Suprapubic skin (tissue), 4 donors: Measurements from ENCODE around the gene SLC45A3. TPM values are rescaled to one million over a fixed set of nuclear protein-coding genes. Genes with fewer than 3 reads are reported as not detected.

Source experiments
- DNase-seq, 2 donors: peaks; one replicate each; pipeline ENCODE4 v3.0.0-alpha.2; 2019; ENCODE audit warnings: low spot score in 2 of 2
- H3K27ac ChIP-seq: fragments of 200-600 bp; sonication (generic); one replicate; pipeline ENCODE4 v1.5.1; 2019
- H3K27me3 ChIP-seq: fragments of 200-600 bp; sonication (generic); one replicate; pipeline ENCODE4 v1.5.1; 2019
- H3K36me3 ChIP-seq: fragments of 200-600 bp; sonication (generic); one replicate; pipeline ENCODE4 v1.5.1; 2019
- H3K4me1 ChIP-seq: fragments of 200-600 bp; sonication (generic); one replicate; pipeline ENCODE4 v1.5.1; 2019
- H3K4me3 ChIP-seq: fragments of 200-600 bp; sonication (generic); one replicate; pipeline ENCODE4 v1.5.1; 2019; ENCODE audit warnings: mild to moderate bottlenecking
- H3K9me3 ChIP-seq: fragments of 200-600 bp; sonication (generic); one replicate; pipeline ENCODE4 v1.5.1; 2019
- EP300 ChIP-seq: sonication (generic); formaldehyde crosslinking; IDR thresholded peaks from one replicate; pipeline ENCODE4 v1.6.1; 2017; ENCODE audit warnings: antibody characterized with exemption
- POLR2A ChIP-seq, 2 donors: fragments of 450-650 bp; IDR thresholded peaks; one replicate each; pipeline ENCODE4 v1.6.1; 2017; ENCODE audit warnings: antibody characterized with exemption in 2 of 2, mild to moderate bottlenecking in 2 of 2, moderate library complexity in 2 of 2
- POLR2AphosphoS5 ChIP-seq, 3 donors: sonication (generic); formaldehyde crosslinking; IDR thresholded peaks; one replicate each; pipeline ENCODE4 v1.6.1; 2017; ENCODE audit warnings: antibody characterized with exemption in 3 of 3
- WGBS: methylation state at CpG from one replicate; pipeline ENCODE4 v1.1.5; 2018; 5-methylcytosine and 5-hydroxymethylcytosine counted together
- total RNA-seq, 4 donors: library from RNA; depleted of rRNA; stranded (reverse); fragments of >200 nt; gene quantifications; one replicate each; pipeline ENCODE4 v1.1.0, GENCODE V29; 2016
- TF ChIP-seq, protein P1 (sequence below), 2 donors: fragments of 200-600 bp in 1 of 2; fragments of 450-650 bp in 1 of 2; sonication (generic) in 1 of 2; IDR thresholded peaks; one replicate each; pipeline ENCODE4 v1.5.1; 2016 to 2019; ENCODE audit warnings: antibody characterized with exemption in 2 of 2, mild to moderate bottlenecking in 1 of 2, moderate library complexity in 1 of 2

The SLC45A3 gene
- total RNA-seq, 4 donors from 2014 or later, result 1.4 to 3.3 (median 2.2) TPM

DNA sequence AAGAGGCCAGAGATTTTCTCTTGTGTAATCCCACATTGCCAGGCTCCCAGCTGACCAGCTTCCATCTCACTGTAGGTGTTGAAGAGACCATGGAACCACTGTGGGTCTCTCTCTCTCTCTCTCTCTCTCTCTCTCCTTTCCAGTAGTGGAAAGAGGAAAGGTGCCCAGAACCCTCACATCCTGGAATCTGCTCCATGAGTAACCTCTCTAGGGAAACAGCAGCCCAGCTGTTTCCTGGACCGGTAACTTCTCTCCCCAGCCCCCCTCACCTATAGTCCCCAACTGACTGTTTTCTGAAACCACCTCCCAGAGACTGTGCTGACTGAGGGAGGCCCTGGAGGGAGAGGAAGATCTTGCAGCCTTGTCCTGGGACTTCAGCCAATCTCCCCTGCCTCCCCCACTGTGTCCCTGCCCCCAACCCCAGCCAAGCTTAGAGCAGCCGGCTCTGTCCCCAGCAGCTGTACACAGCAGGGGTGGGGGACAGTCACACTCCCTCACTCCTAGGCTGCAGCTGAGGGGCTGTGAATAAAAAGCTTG, 20.6 kb upstream of the SLC45A3 start:
- H3K9me3 ChIP-seq, result no peaks in the 10 kb centered on the region
- DNase-seq, result no peak
- H3K4me1 ChIP-seq, result no peaks in the 10 kb centered on the region
- H3K27ac ChIP-seq, result no peak overlapping the region
- no peaks in the 10 kb centered on the region for H3K27me3 ChIP-seq
- H3K4me3 ChIP-seq, result no peak overlapping the region
- 50% methylated on average over 2 of the region's 2 CpGs for WGBS
- H3K36me3 ChIP-seq, result no peaks in the 10 kb centered on the region
- TF ChIP-seq EP300, result no peak
- TF ChIP-seq POLR2A (IDR thresholded peaks at IDR 0.05), result no peak
- no peak for TF ChIP-seq POLR2AphosphoS5 (IDR thresholded peaks at IDR 0.05)

DNA sequence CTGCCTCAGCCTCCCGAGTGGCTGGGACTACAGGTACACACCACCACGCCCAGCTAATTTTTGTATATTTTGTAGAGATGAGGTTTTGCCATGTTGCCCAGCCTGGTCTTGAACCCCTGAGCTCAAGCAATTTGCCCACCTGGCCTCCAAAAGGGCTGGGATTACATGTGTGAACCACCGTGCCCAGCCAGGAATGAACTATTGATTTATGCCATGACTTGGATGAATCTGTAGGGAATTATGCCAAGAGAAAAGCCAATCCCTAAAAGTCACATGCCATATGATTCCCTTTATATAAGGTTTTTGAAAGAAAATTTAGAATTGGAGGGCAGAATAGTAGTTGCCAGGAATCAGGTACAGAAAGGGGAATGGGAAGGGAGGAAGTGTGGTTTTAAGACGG, 19.1 kb upstream of the SLC45A3 start:
- no peak overlapping the region for H3K4me3 ChIP-seq

DNA sequence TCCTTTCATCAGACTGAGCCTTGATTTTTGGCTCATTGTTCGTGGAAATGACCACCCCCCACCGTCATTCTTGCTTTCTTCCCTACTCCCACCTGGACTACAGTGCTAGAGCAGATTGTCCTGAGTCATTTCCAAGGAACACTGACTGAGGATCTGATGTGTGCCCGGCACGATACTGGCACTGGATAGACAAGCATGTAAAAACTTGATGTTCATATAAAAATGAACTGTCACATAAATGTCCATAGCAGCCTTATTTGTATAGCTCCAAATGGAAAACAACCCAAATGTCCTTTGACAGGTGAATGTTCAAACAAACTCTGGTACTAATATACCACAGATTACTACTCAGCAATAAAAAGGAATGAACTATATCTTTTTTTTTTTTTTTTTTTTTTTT, 18.6 kb upstream of the SLC45A3 start:
- TF ChIP-seq EP300, result no peak
- TF ChIP-seq POLR2A (IDR thresholded peaks at IDR 0.05), result no peak
- Histone ChIP-seq H3K27me3 (no peaks in the 10 kb centered on the region), H3K27ac (no peak overlapping the region), H3K4me1 (no peaks in the 10 kb centered on the region), H3K36me3 (no peaks in the 10 kb centered on the region), H3K9me3 (no peaks in the 10 kb centered on the region), H3K4me3 (no peak overlapping the region)
- no peak for DNase-seq
- 77% methylated on average over 4 of the region's 4 CpGs for WGBS

More for the DNA sequence above, 19.1 kb upstream of the SLC45A3 start:
- H3K36me3 ChIP-seq, result no peaks in the 10 kb centered on the region
- TF ChIP-seq EP300 (no peak), POLR2AphosphoS5 (IDR thresholded peaks at IDR 0.05) (no peak), POLR2A (IDR thresholded peaks at IDR 0.05) (no peak)
- TF ChIP-seq, protein P1, sequence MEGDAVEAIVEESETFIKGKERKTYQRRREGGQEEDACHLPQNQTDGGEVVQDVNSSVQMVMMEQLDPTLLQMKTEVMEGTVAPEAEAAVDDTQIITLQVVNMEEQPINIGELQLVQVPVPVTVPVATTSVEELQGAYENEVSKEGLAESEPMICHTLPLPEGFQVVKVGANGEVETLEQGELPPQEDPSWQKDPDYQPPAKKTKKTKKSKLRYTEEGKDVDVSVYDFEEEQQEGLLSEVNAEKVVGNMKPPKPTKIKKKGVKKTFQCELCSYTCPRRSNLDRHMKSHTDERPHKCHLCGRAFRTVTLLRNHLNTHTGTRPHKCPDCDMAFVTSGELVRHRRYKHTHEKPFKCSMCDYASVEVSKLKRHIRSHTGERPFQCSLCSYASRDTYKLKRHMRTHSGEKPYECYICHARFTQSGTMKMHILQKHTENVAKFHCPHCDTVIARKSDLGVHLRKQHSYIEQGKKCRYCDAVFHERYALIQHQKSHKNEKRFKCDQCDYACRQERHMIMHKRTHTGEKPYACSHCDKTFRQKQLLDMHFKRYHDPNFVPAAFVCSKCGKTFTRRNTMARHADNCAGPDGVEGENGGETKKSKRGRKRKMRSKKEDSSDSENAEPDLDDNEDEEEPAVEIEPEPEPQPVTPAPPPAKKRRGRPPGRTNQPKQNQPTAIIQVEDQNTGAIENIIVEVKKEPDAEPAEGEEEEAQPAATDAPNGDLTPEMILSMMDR (IDR thresholded peaks at IDR 0.05), result no peak
- no peaks in the 10 kb centered on the region for H3K9me3 ChIP-seq
- H3K27ac ChIP-seq, result no peak overlapping the region
- no peaks in the 10 kb centered on the region for H3K27me3 ChIP-seq
- no peaks in the 10 kb centered on the region for H3K4me1 ChIP-seq
- WGBS, result 75% methylated on average over 4 of the region's 4 CpGs
- DNase-seq, result no peak

DNA sequence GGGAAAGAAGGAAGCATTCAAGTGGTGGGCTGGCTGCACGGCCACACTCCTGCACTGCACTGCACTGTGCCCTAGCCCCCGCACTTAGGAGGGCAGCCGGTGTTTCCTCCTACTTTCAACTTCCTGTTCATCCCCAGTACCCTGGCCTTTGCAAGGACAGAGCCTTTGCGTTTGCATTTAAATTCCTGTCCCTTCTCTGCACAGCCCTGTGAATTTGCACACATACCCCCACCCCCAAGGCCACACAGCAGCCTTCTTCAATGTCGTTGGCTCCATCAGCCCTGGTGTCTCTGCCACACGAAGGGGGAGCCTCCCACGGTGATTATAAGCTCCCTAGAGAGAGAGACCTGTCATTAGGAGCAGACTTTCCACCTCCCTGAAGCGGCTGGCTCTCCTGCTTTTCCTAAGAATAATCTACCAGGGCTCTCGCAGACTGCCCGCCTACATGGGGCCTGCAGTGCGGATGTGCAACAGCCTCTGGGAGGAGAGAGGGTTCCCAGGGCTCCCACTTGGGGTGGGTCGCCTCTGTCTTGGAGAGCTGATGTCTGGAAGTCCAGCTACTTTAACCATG, 13.2 kb upstream of the SLC45A3 start:
- TF ChIP-seq EP300, result no peak
- no peak for TF ChIP-seq POLR2AphosphoS5 (IDR thresholded peaks at IDR 0.05)
- TF ChIP-seq POLR2A (IDR thresholded peaks at IDR 0.05), result no peak
- TF ChIP-seq, protein P1 (IDR thresholded peaks at IDR 0.05), result no peak
- Histone ChIP-seq H3K9me3 (no peaks in the 10 kb centered on the region), H3K27me3 (no peaks in the 10 kb centered on the region), H3K27ac (no peak overlapping the region), H3K4me1 (peaks cover 8% of the 10 kb centered on the region), H3K4me3 (no peak overlapping the region), H3K36me3 (no peaks in the 10 kb centered on the region)
- DNase-seq, result no peak
- WGBS, result 59% methylated on average over 8 of the region's 12 CpGs

DNA sequence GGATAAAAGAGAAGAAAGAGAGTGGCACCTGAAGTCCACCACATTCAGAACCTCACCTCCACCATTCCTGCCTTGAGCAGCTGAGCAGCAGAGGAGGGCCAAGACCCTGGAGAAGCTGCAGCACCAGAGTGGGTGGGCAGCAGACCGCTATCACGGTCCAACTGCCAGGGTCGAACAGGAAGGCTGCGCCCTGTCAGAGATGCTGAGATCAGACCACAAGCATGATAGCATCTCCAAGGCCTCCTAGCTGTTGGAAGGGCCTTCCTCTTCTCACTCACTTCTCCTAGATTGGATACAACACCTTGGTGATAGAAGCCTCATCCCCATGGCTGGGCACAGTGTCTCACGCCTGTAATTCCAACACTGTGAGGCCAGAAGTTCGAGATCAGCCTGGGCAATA, 12.1 kb upstream of the SLC45A3 start:
- Histone ChIP-seq H3K27ac (no peak overlapping the region), H3K27me3 (no peaks in the 10 kb centered on the region), H3K4me1 (peaks cover 8% of the 10 kb centered on the region), H3K4me3 (no peak overlapping the region), H3K9me3 (no peaks in the 10 kb centered on the region), H3K36me3 (no peaks in the 10 kb centered on the region)
- no peak for DNase-seq
- 75% methylated on average over 6 of the region's 6 CpGs for WGBS
- TF ChIP-seq, protein P1 (IDR thresholded peaks at IDR 0.05), result no peak
- TF ChIP-seq EP300 (no peak), POLR2A (IDR thresholded peaks at IDR 0.05) (no peak), POLR2AphosphoS5 (IDR thresholded peaks at IDR 0.05) (no peak)

DNA sequence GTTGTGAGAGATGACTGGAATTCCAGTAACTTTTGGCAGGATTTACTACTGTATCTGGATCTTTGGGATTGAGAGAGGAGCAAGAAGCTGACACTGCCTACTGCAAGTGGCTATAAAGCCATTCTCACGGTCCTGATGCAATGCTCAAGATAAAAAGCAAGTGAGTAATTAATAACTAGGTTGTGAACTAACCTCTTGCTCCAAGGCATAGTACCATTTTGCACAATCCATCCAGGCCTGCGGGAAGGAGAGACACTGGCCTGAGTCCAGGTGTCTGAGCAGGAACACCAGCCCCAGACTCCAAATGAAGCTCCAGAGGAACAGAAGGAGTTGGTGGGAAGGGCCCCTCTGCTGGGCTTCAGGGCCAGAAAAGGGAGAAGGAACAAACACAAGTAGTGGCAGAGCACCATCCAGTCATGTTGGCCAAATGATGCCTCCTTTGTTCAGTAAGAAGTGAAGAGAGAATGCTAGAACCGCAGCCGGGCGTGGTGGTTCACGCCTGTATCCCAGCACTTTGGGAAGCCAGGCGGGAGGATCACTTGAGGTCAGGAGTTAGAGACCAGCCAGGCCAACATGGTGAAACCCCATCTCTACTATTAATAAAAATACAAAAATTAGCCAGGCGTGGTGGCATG, 9.9 kb upstream of the SLC45A3 start:
- Histone ChIP-seq H3K4me3 (no peak overlapping the region), H3K4me1 (peaks cover 8% of the 10 kb centered on the region), H3K27ac (no peak overlapping the region), H3K27me3 (no peaks in the 10 kb centered on the region), H3K9me3 (no peaks in the 10 kb centered on the region), H3K36me3 (no peaks in the 10 kb centered on the region)
- no peak for TF ChIP-seq POLR2AphosphoS5 (IDR thresholded peaks at IDR 0.05)
- TF ChIP-seq POLR2A (IDR thresholded peaks at IDR 0.05), result no peak
- no peak for TF ChIP-seq EP300
- TF ChIP-seq, protein P1 (IDR thresholded peaks at IDR 0.05), result no peak
- DNase-seq, result peak in 1 of 2 donors; percentile 60
- WGBS, result 83% methylated on average over 8 of the region's 8 CpGs
